Occipital lobe (tissue), 3 donors: ENCODE results near the gene MICAL3. TPM values are rescaled to one million over a fixed set of nuclear protein-coding genes. Genes with fewer than 3 reads are reported as not detected.
A peak's percentile ranks its signal among the peaks of the same experiment; 100 is the strongest.

Experiments used
- DNase-seq: peaks from one replicate; lab custom pipeline; 2025; lab: John Stamatoyannopoulos, UW
- small RNA-seq: library from RNA; depleted of rRNA; stranded (forward); fragments of <200 nt; gene quantifications from one replicate; pipeline ENCODE3, GENCODE V24; 2014
- total RNA-seq: library from RNA; depleted of rRNA; stranded (reverse); fragments of >200 nt; gene quantifications from one replicate; pipeline ENCODE4 v1.2.3, GENCODE V29; 2014

MICAL3 gene
- total RNA-seq, 1 donor from 2014 or later = 40.9 TPM

DNA sequence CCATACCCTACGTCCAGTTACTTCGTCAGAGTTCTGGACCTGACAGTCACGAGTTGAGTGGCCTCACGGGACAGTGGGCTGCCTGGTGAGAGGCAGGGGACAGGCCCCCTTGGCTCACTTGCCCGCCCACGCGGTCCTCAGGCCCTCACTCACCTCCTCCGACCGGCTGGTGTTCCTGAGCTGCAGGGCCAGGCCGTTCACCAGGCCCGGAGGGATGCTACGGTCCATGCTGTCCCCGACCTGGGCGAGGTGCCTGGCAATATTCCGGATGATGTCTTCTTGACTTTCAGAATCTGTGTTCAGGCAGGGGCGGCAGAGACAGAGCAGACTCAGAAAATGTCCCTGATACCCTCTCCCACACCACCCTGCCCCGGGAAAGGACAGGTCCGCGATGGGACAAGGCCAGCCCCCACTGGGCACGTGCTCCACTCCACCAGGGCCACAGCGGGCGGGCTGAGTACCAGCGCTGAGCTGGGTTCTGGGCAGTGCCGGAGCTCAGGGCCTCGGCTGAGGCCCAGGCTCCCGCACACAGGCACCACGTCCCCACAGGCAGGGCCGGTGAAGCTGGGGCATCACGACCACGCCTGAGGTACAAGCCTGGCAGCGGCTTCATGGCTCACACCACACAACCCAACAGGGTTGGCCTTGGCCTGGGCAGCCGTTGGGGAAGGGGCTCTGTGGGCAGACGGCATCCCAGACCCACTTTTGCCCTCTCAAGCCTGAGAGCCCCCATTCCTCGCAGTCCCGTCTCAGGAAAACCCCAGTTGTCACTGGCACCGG is 285.0 kb downstream of the MICAL3 start:
- no peak for DNase-seq

- DNase-seq = peak; percentile 6
Observed at GRCh38 chr22:17738386-17739128, 285.8 kb downstream of the MICAL3 start.

Small RNA genes within 50 kb of the gene (small RNA-seq; reads per million reads assigned to genes)
- gene MIR3198-1 = not detected
- not detected for gene MIR648

Other genes with a start within 250 kb of the MICAL3 start
- gene PEX26, start 53.4 kb upstream of the MICAL3 start, total RNA-seq = 15.6 TPM
- gene TUBA8, start 86.2 kb upstream of the MICAL3 start, total RNA-seq = 0.94 TPM
- gene USP18, start 125.6 kb upstream of the MICAL3 start, total RNA-seq = 2.5 TPM